Right renal pelvis (tissue), 4 donors: ENCODE measurements around the gene COMMD6. TPM values are rescaled to one million over a fixed set of nuclear protein-coding genes. Genes with fewer than 3 reads are reported as not detected.

Experiments
- DNase-seq, 4 donors: peaks; one replicate each; pipeline ENCODE4 v3.0.0-alpha.2; 2013; ENCODE audit warnings: low read depth in 4 of 4, low spot score in 3 of 4, missing footprints in 1 of 4
- polyA plus RNA-seq, 4 donors: library from polyadenylated mRNA; unstranded; fragments of 120-200 nt; gene quantifications; one replicate each; pipeline ENCODE4 v1.2.1, GENCODE V29; 2013; ENCODE audit not compliant: insufficient read length in 4 of 4

The COMMD6 gene
- polyA plus RNA-seq, 4 donors, result 238 to 260 (median 255) TPM

DNA sequence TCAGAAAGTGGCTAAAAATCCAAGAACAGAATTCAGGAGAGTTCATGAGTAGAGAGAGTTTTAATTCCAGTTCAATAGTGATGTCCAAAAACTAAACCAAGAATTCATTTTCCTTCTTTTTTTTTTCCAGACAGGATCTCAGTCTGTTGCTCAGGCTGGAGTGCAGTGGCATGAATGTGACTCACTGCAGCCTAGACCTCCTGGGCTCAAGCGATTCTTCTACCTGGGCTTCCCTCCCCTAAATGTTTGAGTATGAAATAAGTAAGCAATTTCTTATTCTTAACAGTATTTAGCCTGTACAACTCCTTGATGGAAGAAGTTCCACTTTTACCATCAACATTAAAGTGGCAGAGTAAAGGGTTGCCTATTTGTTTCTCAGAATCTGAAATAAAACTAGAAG lies 3.8 kb downstream of the COMMD6 start:
- no peak for DNase-seq

DNA sequence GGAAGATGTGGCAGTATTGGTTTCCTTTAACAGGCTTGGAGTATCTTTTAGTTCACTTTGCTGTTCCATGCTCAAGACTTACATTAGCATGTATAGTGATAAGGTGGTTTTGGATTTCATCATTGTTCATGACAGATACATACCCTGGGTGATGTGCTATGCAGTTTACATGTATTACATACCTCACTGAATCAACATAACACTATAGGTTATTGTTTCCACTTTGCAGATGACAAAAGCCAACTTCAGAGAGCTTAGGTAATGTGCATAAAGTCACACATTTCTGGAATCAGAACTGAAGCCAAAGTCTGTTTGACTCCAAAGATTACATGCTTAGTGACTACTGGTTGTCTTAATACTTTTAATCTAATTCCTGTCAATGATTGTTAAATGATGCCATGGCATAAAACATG lies 7.1 kb downstream of the COMMD6 start:
- no peak for DNase-seq

DNA sequence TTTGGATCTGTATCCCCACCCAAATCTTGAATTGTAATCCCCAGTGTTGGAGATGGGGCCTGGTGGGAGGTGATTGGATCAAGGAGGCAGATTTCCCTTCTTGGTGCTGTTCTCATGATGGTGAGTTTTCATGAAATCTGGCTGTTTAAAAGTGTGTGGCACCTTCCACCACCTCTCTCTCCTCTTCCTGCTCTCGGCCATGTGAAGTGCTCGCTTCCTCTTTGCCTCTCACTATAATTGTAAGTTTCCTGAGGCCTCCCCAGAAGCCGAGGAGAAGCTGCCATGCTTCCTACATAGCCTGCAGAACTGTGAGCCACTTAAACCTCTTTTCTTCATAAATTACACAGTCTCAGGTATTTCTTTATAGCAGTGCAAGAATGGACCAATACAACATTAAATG lies 15.7 kb downstream of the COMMD6 start:
- no peak for DNase-seq

DNA sequence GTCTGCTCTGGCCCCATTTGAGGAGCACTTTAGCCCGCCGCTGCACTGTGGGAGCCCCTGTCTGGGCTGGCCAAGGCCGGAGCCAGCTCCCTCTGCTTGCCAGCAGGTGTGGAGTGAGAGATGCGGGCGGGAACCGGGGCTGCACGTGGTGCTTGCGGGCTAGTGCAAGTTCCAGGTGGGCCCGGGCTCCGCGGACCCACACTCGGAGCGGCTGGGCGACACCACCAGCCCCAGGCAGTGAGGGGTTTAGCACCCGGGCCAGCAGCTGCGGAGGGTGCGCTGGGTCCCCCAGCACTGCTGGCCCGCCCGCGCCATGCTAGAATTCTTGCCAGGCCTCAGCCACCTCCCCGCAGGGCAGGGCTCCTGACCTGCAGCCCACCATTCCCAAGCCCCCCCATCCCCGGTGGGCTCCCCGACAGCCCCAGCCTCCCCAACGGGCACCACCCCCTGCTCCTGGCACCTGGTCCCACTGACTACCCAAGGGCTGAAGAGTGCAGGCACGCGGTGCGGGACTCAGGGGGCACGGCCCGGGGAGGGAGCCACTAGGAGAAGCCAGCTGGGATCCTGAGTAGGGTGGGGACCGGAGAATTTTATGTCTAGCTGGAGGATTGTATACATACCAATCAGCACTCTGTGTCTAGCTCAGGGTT lies 19.1 kb downstream of the COMMD6 start:
- DNase-seq, result no peak

DNA sequence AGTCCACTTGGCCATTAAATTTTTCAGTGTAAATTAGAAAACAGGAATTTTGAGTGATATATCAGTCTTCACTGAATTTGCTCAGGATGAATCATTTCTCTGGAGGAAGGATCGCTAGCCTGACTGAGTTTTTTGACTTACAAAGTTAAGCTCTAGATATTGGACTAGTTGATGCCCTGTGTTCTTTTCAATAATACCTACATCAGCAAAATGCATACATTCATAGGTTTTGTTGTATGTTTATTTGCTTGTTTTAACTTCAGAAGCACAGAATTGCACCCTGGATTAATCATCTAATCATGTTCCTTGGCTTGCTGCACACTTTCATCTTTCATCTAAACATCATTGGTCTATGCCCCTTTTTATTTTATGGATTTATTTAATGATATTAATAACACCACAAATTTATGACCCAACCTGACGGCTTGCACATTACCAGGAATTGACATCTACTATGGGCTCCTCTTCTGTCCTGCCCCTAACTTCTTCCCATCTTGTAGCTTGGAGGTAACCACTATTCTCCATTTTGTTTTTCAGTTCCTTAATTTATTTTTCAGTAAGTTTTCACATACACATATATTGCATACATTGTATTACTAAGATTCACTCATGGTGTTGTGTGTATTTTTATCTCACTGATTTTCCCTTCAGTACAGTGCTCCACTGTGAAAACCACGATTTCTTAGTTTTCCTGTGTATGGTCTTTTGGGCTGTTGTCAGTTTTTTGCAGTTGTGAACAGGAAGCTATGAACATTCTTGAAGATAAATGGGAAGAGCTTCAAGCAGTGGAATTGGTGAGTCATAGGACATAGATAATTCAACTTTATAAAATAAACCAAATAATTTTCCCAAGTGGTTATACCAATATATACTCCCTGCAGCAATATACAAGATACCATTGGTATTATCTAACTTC lies 23.3 kb downstream of the COMMD6 start:
- no peak for DNase-seq

DNA sequence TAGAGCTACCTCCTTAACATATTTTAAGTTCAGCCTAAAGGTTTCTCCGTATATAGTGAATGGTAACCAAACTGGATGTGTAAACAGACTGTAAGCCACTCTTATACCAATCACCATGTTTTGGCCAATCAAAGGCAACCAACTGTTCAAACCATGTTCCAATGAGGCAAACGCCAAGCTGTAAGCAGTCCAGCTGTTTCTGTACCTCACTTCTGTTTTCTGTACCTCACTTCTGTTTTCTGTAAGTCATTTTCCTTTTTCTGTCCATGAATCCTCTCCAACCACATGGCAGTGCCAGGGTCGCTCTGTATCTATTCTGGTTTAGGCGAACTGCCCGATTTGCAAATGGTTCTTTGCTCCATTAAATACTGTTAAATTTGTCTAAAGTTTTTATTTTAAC lies 24.4 kb downstream of the COMMD6 start:
- no peak for DNase-seq

DNA sequence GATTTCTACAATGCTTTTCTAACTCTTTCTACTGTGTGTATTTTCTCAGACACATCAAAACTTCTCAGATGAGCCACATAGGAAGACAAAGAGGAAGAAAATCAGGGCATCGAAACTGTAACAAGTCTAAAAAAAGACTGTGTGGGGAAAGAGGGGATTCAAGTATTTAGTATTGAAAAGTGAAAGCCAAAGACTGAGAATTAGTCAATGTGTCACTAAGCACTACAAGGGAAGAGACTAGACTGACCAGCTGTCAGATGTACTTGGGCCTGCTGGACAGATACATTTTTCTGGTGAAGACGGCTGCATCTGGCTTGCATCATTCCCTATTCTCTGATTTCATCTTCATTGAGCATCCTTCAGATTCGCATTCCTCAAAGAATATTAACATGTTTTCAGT lies 25.4 kb downstream of the COMMD6 start:
- DNase-seq, result no peak

DNA sequence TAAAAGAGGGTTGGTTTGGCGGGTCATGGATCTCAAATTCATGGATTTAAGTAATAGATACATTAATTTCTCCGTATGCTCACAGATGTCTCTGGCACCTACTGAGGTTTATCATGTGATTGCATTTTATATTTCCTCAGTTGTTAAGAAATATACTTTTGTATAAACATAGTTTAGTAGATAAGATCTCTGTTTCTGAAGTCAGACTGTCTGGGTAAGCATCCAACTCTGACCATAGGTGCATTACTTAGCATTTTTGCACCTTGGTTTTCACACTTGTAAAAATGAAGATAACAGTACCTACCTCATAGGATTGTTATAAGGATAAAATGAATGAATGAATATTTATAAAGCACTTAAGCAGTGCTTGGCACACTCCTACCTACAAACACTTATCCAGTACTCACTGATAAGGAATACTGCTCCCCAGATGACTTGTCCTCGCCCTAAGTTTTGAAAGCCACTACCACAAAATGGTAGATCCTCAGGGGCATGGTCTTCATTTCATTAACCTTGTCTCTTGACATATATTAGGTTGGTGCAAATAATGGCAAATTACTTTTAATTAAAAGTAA lies 26.5 kb downstream of the COMMD6 start:
- DNase-seq, result no peak

DNA sequence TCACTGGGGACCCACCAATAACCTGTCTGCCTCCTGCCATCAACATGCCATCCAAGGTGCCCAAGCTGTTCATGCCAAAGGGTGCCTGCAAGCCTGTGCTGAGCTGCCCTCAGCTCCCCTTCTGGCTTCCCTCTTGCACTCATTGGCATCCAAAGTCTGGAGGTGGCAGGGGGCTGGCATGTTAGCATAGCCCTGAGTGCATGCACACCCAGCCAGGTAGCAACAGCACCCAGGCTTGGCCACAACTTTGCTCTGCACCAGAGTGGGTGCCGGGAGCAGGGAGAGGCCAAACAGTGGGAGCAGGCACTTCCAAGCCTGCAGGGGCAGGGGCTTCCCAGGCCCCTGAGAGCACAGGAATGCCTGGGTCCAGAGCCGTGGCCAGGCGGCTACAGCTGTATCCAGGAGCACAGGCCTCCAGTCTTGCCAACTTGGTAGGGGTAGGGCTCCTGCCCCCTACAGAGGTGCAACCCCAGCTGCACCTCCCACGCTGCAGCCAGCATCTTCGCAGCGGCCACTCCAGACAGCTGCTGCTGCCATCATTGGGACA lies 29.6 kb downstream of the COMMD6 start:
- no peak for DNase-seq

DNA sequence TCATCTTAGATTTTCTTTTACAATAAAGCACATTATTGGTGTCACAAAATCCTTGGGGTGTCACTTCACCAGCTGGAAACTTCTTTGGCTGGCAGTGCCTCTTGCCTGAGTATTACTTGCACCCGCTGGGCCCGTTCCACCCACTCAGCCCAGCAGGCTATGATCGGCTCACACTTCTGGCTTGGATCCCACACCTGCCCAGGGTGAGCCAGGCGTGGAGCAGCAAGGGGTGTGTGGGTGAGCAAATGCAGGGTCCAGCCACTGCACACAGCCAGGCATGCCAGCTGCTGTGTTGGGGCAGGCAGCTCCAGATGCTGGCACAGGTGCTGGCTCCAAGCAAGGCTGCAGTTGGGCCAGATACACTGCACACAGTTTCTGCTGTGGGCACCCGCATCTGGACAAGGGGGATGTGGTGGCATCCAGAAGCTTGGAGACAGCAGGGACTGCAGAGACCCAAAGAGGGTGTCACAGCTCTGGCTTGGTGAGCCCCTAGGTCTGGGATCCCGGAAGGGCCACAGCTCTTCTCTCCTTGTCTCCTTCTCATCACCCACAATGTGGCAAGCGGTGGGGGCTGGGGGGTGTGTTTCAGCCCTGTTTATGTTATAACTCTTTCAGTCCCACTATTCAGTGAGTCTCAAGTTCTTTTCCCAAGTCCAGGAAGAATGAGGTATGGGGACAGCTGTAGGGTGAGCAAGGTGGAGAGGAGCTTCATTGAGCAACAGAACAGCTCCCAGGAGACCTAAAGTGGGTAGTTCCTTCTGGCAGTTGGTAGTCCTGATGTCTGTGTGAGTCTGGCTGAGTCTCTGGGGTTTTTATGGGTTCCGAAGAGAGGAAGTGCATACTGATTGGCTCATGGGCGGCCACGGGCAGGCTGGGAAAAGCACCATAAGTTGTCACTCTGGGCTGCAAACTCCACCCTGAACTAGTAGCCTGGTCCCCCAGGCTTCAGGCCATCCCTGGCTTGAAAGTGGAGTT lies 30.3 kb downstream of the COMMD6 start:
- no peak for DNase-seq

DNA sequence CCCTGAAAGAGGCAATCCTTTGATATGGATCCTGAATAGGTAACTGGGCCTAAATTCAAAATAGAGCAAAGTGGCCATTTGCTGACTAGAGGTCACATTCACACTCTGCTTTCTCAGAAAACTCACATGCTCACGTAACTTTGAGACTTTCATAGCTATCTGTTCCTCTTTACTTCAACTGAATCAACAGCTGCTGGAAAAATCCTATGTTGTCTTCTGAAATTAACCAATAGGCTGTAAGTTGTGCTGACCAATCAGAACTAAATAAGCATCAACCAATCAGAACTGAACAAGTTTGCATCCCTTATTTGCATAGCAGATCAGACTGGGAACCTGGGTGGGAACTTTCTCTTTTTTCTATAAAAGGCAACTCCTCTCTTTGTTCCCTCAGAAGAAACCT lies 31.6 kb downstream of the COMMD6 start:
- DNase-seq, result no peak

DNA sequence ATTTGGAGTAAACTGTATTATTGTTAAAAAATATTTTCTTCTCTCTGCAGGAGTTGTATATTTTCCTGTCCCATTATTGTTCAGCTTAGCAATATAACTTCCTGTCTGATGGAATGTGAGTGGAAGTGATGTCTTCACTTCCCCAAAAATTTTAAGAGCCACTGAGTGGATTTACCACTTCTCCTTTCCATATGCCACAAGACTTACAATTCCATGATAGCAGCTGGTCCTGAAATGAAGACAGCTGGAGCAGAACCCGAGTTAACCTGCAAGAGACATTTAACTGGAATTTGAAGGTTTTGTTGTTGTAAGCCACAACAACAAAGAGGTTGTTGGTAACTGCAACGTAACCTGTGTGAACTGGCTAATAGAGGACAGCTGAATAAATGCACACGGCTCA lies 32.3 kb downstream of the COMMD6 start:
- no peak for DNase-seq

DNA sequence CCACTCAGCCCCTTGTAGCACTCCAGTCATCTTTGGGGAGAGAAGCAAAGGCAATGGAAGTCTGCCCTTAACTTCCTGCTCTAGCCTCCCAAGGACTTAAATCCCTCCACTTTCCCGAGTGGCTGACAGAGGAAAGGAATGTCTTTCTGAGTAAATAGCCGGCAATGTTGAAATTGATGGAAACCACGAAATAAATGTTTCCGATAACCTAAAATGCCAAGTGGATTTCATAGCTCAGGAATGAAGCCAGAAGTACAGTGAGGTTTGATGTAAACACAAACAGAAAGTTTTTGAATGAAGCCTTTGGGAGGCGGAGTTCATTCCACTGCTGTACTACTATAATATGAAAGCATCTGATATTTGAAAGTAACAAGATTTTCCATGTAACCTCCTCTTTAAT lies 41.7 kb downstream of the COMMD6 start:
- no peak for DNase-seq

DNA sequence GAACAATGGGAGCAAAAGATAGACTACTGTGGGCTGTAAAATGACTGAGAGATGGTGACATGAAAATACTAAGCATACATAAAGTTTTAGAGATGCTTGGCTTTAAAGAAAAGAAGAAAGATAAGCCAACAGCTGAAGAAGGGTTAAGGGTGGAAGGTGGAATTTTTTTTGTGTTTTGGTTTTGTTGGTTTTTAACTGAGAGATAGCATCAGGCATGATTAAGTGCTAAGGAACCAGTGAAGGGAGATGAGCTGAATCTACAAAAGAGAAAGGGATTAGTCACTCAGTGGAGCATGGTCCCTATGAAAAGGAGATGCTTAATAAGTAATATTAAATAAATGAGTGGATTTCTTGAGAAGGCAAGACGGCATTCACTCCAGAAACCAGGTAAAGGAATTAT lies 43.1 kb downstream of the COMMD6 start:
- DNase-seq, result no peak

DNA sequence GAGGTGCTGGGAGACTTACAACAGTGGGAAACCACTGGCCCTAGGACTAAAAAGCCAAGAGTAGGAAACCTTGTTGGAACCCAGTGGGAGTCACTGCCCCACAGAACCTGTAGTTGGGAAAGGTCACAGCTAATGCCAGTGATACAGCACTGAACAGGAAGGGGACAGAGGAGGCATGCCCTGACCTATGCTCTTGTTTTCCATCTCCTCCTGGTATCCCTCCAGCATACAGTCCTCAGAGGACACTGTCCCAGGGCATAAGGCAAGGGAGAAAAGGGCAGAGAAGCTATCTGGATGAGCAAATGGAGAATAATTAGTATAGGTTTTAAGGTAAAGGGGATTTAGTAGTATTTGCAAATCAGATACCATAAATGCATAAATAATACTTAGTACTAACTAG lies 44.5 kb downstream of the COMMD6 start:
- DNase-seq, result no peak

DNA sequence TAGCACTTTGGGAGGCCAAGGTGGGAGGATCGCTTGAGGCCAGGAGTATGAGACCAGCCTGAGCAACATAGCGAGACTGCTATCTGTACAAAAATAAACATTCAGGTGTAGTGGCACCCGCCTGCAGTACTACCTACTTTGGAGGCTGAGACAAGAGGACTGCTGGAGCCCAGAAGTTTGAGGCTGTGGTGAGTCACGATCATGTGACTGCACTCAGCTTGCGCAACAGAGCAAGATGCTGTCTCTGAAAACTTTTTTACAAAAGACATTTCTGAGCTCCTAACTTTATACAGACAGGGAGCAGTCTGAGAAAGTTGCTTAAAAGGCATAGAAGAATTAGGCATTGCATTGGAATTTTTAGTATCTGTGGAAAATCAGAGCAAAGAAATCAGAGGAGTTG lies 45.3 kb downstream of the COMMD6 start:
- no peak for DNase-seq

DNA sequence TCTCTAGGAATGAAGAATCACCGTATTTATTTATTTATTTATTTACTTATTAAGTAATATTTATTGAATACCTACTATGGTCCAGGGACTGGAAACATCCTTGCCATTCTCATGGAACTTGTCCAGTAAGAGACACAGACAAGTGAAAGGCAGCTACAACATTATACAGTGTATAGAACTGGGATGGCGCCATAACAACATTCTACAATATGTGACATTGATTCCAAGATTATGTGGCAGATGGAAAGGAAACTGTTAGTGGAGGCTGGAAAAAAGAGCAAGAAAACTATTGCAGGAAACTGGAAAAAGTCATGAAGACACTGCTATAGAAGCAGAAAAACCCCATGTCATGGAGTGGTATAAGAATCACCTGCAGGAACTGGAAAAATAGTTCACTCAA lies 46.3 kb downstream of the COMMD6 start:
- DNase-seq, result no peak

DNA sequence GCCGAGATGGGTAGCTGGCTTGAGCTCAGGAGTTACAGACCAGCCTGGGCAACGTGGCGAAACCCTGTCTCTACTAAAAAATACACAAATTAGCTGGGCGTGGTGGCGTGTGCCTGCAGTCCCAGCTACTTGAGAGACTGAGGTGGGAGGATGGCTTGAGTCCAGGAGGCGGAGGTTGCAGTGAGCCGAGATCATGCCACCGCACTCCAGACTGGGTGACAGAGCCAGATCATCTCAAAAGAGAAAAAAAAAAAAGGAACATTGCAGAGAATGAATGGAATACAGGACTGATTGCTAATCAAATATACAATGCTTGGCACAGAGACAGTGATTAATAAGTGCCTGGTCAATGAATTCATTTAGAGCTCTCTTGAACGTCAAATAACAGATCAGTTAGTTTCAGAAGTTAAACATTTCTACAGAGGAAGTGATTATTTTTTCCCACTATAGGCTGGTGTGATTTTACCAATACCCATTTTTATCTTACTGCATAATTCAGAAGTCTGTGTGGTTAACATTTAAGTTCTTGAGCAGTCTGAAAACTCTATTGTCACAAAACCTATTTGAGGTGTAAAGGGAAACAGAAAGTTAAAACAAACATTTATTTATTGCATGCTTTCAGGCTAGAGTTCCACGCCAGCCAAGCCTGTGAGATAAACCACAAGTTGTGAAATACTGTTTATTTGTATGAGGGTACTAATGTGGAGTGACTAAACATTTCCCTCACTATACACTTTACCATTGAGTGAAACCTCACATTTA lies 48.0 kb downstream of the COMMD6 start:
- DNase-seq, result no peak

DNA sequence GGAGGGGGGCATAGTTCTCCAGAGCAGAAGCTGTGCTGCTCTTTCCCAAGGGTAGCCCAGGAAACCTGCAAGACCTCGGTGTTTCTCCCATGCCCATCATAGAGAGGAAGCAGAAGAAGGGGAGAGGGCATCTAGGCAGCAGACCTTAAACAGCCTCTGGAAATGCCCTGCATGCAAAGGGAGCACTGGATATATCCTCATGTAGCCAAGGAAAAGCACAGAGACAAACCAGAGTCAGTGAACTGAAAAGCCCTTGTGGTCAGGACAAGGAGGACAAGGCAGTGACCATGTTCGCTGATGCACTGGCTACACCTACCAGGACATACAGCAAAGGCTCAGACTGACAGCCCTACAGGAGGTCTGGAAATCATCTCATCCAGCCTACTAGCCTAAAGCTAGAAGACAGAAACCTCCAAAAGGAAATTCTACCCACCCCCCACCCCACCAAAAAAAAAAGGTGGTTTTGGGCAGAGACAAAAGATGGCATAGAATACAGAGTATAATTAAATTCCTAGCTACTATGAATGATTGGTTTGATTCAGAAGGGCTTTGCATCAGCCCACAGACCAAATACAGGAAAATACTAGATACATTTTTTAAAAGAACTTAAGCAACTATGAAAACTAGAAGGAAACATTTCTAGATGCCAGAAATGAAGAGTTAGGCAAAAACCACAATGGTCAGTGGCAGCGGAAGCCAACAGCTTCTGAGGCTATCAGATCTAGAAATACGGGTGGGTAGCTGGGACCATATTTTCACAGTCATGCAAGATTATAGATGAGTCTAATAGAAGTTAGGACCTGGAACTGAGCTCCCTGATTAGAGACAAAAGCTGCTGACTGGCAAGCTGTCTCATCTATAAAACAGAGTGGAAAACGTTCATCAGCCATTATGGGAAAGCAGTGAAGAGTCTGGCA lies 51.2 kb downstream of the COMMD6 start:
- no peak for DNase-seq
